Measurements from ENCODE around the gene CNTN3.

The CNTN3 gene

DNA sequence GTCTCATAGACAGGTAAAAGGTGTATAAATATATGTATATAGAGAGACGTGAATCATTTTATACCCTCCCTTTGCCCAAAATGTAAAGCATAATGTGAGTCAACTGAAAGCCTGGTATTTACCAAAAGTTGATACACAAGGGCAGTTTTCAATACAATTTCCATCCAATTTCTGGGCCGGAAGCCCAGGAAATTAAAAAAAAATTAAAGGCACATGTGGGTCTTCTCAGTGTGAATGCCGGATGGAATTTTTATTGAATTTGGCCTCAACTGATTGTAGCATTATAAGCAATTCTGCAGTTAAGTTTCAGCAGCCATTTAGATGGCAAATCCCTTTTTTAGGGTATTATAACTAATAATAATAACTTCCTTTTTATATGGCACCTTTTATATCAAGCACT is 3.3 kb upstream of the CNTN3 start:
- in situ Hi-C loops (cut with MboI; ENCODE audit: low pct_unique_long_range_greater_than_20kb, low sequenced_read_pairs, unreplicated experiment): no loop called here
- TF ChIP-seq, protein P1, sequence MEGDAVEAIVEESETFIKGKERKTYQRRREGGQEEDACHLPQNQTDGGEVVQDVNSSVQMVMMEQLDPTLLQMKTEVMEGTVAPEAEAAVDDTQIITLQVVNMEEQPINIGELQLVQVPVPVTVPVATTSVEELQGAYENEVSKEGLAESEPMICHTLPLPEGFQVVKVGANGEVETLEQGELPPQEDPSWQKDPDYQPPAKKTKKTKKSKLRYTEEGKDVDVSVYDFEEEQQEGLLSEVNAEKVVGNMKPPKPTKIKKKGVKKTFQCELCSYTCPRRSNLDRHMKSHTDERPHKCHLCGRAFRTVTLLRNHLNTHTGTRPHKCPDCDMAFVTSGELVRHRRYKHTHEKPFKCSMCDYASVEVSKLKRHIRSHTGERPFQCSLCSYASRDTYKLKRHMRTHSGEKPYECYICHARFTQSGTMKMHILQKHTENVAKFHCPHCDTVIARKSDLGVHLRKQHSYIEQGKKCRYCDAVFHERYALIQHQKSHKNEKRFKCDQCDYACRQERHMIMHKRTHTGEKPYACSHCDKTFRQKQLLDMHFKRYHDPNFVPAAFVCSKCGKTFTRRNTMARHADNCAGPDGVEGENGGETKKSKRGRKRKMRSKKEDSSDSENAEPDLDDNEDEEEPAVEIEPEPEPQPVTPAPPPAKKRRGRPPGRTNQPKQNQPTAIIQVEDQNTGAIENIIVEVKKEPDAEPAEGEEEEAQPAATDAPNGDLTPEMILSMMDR (IDR thresholded peaks at IDR 0.05; ENCODE audit: extremely low read depth, insufficient read depth, missing control alignments): no peak
- no peak for DNase-seq (ENCODE audit: low spot score)

DNA sequence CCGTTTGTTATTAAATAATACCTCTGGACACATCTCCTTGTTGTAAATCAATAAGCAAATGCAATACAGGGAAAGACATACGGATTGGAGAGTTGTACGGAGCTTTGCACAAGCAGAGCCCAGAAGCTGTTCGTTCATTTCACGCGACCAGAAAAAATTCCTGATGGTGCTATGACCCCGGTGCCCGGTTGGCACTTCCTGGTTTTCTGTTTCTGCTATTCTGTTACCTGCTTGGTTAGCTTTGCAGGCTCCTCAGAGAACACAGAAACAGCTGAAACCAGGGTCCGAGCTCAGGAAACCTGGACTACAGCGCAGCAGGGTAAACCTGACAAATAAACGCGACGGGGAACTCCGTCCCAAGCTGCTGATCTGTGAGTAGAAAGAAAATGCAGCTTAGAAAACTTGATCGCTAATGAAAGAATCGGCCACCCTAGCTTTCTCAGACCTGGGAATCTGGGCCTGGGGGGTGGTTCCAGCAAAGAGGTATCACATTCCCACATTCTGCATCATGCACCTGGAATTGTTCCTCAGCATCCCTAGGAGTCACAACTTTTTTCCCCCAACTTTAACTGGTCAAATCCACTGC is 845 bp downstream of the CNTN3 start:
- TF ChIP-seq, protein P1 (IDR thresholded peaks at IDR 0.05; ENCODE audit: extremely low read depth, insufficient read depth, missing control alignments): no peak
- no peak for DNase-seq (ENCODE audit: low spot score)
- in situ Hi-C loops (cut with MboI; ENCODE audit: low pct_unique_long_range_greater_than_20kb, low sequenced_read_pairs, unreplicated experiment): no loop called here

DNA sequence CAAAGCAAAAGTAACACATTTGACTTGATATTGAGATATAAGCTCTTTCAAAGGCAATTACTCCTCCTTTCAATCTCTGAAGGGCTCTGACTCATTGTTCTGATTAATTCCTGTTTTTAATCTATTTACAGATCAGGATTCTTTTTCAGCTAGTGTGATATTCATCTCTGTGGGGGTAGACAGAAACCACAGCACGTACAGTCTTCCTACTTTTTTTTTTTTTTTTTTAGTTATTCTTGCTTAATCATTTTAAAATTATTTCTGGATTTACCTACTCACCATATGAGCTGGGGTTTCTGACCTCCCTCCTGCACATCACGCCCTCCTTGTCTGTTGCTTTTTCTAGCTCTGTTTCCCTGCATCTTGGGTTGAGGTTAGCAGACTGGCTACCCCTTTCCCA is 1.4 kb downstream of the CNTN3 start:
- in situ Hi-C loops (cut with MboI; ENCODE audit: low pct_unique_long_range_greater_than_20kb, low sequenced_read_pairs, unreplicated experiment): no loop called here
- no peak for DNase-seq (ENCODE audit: low spot score)

DNA sequence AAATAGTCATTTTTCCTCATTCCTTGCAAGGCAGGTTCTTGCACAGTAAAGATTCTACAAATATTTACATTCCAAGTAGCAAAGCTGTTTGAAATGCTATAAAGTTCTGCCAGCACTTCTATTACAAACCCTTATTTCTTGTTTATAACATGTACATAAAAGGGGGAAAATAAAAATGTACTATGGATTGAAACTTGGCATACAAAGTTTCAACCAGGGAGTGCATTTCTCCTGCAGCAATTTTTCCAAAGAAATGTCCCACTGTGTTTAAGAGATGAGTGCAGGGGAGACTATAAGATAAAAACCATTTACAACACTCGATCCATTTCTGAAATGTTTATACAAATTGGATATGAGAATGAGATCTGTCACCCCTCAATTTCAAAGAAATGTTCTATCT is 3.3 kb downstream of the CNTN3 start:
- in situ Hi-C loops (cut with MboI; ENCODE audit: low pct_unique_long_range_greater_than_20kb, low sequenced_read_pairs, unreplicated experiment): no loop called here
- TF ChIP-seq, protein P1 (IDR thresholded peaks at IDR 0.05; ENCODE audit: extremely low read depth, insufficient read depth, missing control alignments): no peak
- DNase-seq (ENCODE audit: low spot score): no peak

More for the DNA sequence above, 1.4 kb downstream of the CNTN3 start:
- TF ChIP-seq, protein P1 (IDR thresholded peaks at IDR 0.05; ENCODE audit: extremely low read depth, insufficient read depth, missing control alignments): no peak

DNA sequence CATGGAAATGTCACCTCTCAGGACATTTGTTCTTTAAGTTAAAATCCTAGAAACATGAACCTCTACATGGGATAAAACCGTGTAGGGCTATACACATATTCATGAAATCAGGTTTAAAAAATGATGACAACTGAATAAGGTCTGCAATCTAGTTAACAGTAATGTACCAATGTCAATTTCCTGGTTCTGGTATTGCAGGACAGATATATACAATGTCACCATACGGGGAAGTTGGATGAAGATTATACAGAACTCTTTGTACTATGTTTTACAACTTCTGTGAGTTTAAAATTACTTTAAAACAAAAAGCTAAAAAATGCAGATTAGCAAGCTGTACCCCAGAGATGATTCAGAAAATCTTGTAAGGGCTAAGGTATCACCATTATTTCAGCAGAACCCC is 6.7 kb downstream of the CNTN3 start:
- no peak for DNase-seq (ENCODE audit: low spot score)
- TF ChIP-seq, protein P1 (IDR thresholded peaks at IDR 0.05; ENCODE audit: extremely low read depth, insufficient read depth, missing control alignments): no peak
- in situ Hi-C loops (cut with MboI; ENCODE audit: low pct_unique_long_range_greater_than_20kb, low sequenced_read_pairs, unreplicated experiment): no loop called here

DNA sequence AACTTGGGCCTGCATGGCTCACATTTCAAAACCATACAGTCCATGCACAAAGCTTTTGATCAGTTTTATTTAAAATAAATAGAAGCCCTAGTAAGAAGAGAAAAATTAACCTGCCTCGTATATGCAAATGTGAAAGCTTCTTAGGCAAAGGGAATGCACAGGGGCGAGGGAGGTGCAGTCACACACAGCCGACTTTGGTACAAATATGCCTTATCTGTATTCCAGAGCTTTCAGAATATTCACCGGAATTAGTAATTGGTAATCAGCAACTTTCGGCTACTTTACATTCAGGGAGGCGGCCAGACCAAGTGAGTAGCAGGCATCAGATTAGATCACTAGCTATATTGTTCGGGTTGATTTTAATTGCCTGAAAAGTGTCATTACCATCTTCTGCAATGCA is 7.5 kb downstream of the CNTN3 start:
- in situ Hi-C loops (cut with MboI; ENCODE audit: low pct_unique_long_range_greater_than_20kb, low sequenced_read_pairs, unreplicated experiment): no loop called here
- TF ChIP-seq, protein P1 (IDR thresholded peaks at IDR 0.05; ENCODE audit: extremely low read depth, insufficient read depth, missing control alignments): no peak
- no peak for DNase-seq (ENCODE audit: low spot score)

DNA sequence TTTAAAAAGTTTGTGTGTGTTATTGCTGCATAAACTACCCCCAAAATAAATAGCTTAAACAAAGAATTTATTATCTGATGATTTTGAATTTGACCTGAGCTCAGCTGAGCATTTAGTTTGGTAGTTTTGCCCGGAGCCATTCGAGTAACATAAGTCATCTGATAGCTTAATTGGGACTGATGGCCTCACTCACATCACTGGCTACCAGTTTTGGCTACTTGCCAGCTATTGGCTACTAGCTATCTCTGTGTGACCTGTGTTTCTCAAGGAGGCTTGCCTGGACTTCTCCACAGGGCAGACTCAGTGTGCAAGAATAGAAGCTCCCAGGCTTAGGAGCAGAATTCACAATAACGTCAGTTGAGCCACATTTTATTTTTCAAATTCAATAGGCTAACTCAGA is 9.0 kb downstream of the CNTN3 start:
- TF ChIP-seq, protein P1 (IDR thresholded peaks at IDR 0.05; ENCODE audit: extremely low read depth, insufficient read depth, missing control alignments): no peak
- DNase-seq (ENCODE audit: low spot score): no peak
- in situ Hi-C loops (cut with MboI; ENCODE audit: low pct_unique_long_range_greater_than_20kb, low sequenced_read_pairs, unreplicated experiment): no loop called here

All from GM13977 (cell line).